ENCODE measurements around the gene TBC1D9.

DNA sequence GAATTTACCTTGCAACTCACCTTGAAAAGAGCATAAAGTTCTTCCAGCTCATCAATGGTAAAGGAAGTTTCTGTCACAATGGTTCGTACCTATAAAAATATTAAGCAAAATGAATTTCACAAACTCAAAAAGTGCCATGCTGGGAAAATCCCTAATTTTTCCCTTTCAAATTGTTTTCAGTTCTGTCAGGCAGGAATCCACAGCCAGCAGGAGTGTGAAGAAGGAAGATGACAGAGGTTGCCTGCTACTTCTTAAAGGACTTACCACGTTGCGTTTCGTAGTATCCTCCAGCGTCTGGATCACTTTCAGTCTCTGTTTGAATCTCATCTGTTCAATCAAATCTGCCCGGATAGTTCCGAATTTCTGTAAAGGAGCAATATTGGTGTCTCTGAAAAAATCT lies 117.1 kb downstream of the TBC1D9 start:
- no peak for TF ChIP-seq EZH2 (IDR thresholded peaks at IDR 0.05; ENCODE audit: low read length)
- TF ChIP-seq, protein P1, sequence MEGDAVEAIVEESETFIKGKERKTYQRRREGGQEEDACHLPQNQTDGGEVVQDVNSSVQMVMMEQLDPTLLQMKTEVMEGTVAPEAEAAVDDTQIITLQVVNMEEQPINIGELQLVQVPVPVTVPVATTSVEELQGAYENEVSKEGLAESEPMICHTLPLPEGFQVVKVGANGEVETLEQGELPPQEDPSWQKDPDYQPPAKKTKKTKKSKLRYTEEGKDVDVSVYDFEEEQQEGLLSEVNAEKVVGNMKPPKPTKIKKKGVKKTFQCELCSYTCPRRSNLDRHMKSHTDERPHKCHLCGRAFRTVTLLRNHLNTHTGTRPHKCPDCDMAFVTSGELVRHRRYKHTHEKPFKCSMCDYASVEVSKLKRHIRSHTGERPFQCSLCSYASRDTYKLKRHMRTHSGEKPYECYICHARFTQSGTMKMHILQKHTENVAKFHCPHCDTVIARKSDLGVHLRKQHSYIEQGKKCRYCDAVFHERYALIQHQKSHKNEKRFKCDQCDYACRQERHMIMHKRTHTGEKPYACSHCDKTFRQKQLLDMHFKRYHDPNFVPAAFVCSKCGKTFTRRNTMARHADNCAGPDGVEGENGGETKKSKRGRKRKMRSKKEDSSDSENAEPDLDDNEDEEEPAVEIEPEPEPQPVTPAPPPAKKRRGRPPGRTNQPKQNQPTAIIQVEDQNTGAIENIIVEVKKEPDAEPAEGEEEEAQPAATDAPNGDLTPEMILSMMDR (optimal IDR thresholded peaks at IDR 0.05 in 1 of 3, IDR thresholded peaks at IDR 0.05 in 1 of 3, conservative IDR thresholded peaks at IDR 0.05 in 1 of 3; ENCODE audit: extremely low read depth in 1 of 3, insufficient read depth in 2 of 3, low read length in 3 of 3), result no peak
